ENCODE data around the gene NEK2.

NEK2 gene

DNA sequence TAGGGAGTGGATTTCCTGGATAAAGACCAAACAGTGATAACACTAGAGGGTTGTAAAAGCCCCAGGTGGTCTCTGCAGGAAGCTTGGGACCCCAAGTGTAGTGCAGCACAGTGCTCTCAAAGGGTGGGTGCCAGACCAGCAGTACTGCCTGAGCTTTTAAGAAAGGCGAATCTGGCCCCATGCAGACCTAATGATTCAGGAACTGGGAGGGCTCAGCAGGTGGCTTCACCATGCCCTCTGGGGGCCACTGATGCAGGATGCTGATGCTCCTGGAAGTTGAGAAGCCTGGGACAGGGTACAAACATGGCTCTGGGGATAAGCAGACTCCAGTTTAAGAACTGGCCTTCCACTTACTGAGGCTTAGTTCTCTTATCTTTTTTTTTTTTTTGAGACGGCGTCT, 29.1 kb upstream of the NEK2 start:
- no peak overlapping the region for H3K4me3 ChIP-seq (ENCODE audit: low read depth, low read length)
- TF ChIP-seq, protein P1, sequence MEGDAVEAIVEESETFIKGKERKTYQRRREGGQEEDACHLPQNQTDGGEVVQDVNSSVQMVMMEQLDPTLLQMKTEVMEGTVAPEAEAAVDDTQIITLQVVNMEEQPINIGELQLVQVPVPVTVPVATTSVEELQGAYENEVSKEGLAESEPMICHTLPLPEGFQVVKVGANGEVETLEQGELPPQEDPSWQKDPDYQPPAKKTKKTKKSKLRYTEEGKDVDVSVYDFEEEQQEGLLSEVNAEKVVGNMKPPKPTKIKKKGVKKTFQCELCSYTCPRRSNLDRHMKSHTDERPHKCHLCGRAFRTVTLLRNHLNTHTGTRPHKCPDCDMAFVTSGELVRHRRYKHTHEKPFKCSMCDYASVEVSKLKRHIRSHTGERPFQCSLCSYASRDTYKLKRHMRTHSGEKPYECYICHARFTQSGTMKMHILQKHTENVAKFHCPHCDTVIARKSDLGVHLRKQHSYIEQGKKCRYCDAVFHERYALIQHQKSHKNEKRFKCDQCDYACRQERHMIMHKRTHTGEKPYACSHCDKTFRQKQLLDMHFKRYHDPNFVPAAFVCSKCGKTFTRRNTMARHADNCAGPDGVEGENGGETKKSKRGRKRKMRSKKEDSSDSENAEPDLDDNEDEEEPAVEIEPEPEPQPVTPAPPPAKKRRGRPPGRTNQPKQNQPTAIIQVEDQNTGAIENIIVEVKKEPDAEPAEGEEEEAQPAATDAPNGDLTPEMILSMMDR (IDR thresholded peaks at IDR 0.05; ENCODE audit: control insufficient read depth, extremely low read depth, insufficient read depth) = no peak
- no peak for DNase-seq (ENCODE audit: low read depth)

DNA sequence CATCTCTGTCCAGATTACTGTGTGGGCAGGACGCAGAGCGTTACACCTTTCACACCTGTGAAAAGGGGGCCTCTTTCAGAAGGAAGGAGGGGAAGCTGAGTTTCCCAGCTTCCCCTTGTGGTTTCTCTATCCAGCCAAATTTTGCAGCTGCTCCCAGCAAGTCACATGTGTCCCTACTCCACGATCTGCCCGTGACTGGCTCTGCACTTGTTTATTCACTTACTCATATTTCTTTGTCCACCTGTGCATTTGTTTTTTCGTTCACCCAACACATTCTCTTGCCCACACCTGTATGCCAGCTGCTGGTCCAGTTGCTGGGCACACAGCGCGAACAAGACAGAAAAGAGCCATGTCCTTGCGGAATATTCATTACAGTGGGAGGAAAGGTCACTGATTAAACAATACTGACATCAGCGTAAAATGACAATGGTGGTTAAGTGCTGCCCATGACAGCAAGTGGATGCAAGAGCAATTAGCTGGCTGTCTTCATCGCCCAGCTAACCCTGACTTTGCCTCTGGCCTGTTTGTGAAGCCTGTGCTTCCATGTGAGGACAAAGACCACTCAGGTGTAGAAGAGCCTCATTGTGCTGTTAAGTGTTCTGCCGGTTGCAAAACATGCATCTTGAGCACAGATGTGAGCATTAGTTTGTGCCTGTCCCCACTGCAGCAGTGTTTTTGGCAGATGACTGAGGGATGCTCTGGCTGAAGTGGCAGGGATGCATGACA, 28.6 kb upstream of the NEK2 start:
- TF ChIP-seq, protein P1 (IDR thresholded peaks at IDR 0.05; ENCODE audit: control insufficient read depth, extremely low read depth, insufficient read depth) = no peak
- DNase-seq (ENCODE audit: low read depth) = no peak
- H3K4me3 ChIP-seq (ENCODE audit: low read depth, low read length) = no peak overlapping the region

DNA sequence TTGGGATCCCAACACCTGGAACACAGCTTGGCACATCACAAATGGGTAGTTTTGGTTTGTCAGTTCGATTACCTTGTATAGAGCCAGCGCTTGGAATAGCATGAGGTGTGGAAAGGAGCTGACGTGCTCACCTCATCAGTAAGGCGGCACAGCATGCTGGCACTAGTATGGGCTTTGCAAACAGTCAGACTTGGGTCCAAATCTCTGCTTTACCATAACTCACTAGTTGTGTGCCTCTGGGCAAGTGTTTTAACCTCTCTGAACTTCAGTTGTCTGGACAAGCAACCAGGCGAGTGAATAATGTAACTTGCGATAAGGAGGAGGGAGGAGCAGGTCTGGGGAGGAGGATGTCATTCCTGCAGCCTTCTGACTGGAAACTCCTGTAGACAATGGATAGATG, 26.3 kb upstream of the NEK2 start:
- no peak overlapping the region for H3K4me3 ChIP-seq (ENCODE audit: low read depth, low read length)
- no peak for DNase-seq (ENCODE audit: low read depth)
- TF ChIP-seq, protein P1 (IDR thresholded peaks at IDR 0.05; ENCODE audit: control insufficient read depth, extremely low read depth, insufficient read depth) = no peak

DNA sequence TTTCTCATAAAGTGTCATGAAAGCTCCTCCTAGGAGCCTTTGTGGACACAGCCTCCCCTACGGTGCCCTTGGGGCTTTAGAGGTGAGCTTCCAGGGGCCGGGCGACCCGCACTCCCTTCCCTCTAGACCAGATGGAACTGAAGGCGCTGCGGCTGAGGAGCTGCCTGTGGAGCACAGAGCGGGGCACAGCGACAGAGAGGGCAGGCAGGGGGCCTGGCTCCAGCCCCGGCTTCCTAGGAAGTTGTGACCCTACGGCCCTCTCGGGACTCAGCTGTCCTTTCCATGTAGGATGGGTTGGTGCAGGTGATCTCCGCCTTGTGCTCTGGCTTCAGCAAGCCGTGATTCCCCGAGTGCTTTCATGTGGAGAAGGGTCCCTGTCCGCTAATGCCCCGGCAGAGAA, 23.6 kb upstream of the NEK2 start:
- TF ChIP-seq, protein P1 (IDR thresholded peaks at IDR 0.05; ENCODE audit: control insufficient read depth, extremely low read depth, insufficient read depth) = no peak
- H3K4me3 ChIP-seq (ENCODE audit: low read depth, low read length) = no peak overlapping the region
- DNase-seq (ENCODE audit: low read depth) = no peak

DNA sequence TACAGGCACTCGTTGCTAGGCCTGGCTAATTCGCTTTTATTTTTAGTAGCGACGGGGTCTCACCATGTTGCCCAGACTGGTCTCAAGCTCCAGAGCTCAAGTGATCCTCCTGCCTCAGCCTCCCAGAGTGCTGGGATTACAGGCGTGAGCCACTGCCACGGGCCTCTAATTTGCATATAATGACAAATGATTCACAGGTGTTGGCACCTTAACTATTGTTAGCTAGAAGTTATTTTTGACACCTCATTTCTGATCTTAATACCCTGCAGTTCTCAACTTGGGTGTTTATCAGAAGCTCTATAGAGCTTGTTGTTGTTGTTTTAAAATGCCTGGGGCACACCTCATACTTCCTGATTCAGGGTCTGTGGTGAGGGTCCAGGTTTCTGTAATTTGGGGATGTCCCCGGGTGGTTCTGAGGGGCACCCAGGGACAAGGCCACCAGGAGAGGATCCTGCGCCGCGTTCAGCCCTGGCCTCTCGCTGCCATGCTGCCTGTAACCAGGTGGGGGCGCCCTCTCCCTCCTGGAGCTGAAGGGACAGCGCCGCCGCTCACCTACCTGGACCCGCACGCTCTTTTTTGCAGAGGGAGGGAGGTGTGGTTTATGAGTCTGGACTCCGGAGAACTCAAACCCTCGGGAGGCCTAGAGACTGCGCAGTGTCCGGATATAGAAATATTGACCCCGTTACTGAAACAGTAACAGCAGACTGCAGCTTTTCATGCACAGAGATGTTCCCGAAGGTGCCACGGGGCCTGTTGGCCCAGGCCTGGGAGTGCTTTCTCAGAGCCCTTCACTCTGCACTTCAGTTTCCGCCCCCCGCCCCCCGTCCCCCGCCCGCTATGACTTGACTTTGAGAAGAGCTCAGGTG, 23.0 kb upstream of the NEK2 start:
- TF ChIP-seq, protein P1 (IDR thresholded peaks at IDR 0.05; ENCODE audit: control insufficient read depth, extremely low read depth, insufficient read depth) = peak; percentile 100
- H3K4me3 ChIP-seq (ENCODE audit: low read depth, low read length) = no peak overlapping the region

DNA sequence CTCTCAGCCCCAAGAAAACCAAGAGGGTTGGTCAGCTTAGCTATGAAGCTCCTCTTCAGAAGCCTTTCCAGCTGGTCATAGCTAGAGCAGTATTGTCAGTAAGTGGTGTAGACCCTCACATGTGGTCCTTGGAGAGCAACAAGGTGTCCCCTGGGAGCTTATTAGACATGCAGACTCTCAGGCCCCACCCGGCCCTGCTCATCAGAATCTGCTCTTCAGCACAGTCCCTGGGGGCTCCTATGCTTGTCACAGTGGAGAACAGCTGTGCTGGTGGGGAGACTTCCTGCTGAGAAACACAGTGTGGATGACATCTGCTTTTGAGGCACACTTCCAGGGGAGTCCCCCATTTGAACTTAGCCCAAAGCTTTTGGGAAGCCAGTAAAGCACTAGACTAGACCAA, 21.9 kb upstream of the NEK2 start:
- no peak for DNase-seq (ENCODE audit: low read depth)
- H3K4me3 ChIP-seq (ENCODE audit: low read depth, low read length) = no peak overlapping the region
- TF ChIP-seq, protein P1 (IDR thresholded peaks at IDR 0.05; ENCODE audit: control insufficient read depth, extremely low read depth, insufficient read depth) = no peak

More for the DNA sequence above, 23.0 kb upstream of the NEK2 start:
- DNase-seq (ENCODE audit: low read depth) = no peak

Measured in LNCaP clone FGC (cell line).